NCI-H2171 (cell line): ENCODE measurements around the gene CYP2U1.
"Not testable (repeated sequence)": the region's sequence is repeated elsewhere in the genome, so short reads cannot be mapped to it uniquely, and the experiment has no call there.

Experiments used
- DNase-seq: peaks from one replicate; lab custom pipeline; 2025; lab: John Stamatoyannopoulos, UW

CYP2U1 gene

GRCh38 chr4:107930821-107931774 is at the start of gene CYP2U1:
Gene CYP2U1 (plus strand): TSS chr4:107931549. CDS start chr4:107931644, 95 bp downstream.
- peak; percentile 52 for DNase-seq

GRCh38 chr4:107885865-107886264 is 45.5 kb upstream of the CYP2U1 start:
- DNase-seq = no peak

GRCh38 chr4:107888237-107888636 is 43.1 kb upstream of the CYP2U1 start:
- DNase-seq = no peak

GRCh38 chr4:107890779-107891178 is 40.6 kb upstream of the CYP2U1 start:
- DNase-seq = no peak

GRCh38 chr4:107891299-107891698 is 40.0 kb upstream of the CYP2U1 start:
- no peak for DNase-seq

GRCh38 chr4:107893171-107894137 is 37.9 kb upstream of the CYP2U1 start:
- DNase-seq = no peak

GRCh38 chr4:107894138-107894603 is 37.2 kb upstream of the CYP2U1 start:
- DNase-seq = no peak

- no peak for DNase-seq
Measured at GRCh38 chr4:107896158-107896645, 35.1 kb upstream of the CYP2U1 start.

- DNase-seq = no peak
Measured at GRCh38 chr4:107896646-107897045, 34.7 kb upstream of the CYP2U1 start.

GRCh38 chr4:107897823-107898222 is 33.5 kb upstream of the CYP2U1 start:
- no peak for DNase-seq

- DNase-seq = no peak
Measured at GRCh38 chr4:107900067-107900466, 31.3 kb upstream of the CYP2U1 start.

GRCh38 chr4:107900508-107900907 is 30.8 kb upstream of the CYP2U1 start:
- no peak for DNase-seq

GRCh38 chr4:107901213-107901934 is 30.0 kb upstream of the CYP2U1 start:
- no peak for DNase-seq

- DNase-seq = no peak
Measured at GRCh38 chr4:107902715-107903114, 28.6 kb upstream of the CYP2U1 start.

- not testable (repeated sequence) for DNase-seq
Measured at GRCh38 chr4:107905082-107905481, 26.3 kb upstream of the CYP2U1 start.

- DNase-seq = no peak
Measured at GRCh38 chr4:107906458-107907100, 24.8 kb upstream of the CYP2U1 start.

- no peak for DNase-seq
Measured at GRCh38 chr4:107908377-107908776, 23.0 kb upstream of the CYP2U1 start.

GRCh38 chr4:107913283-107913899 is 18.0 kb upstream of the CYP2U1 start:
- DNase-seq = no peak

- no peak for DNase-seq
Measured at GRCh38 chr4:107915220-107915619, 16.1 kb upstream of the CYP2U1 start.

GRCh38 chr4:107916623-107917022 is 14.7 kb upstream of the CYP2U1 start:
- DNase-seq = no peak

- DNase-seq = no peak
Measured at GRCh38 chr4:107917500-107917899, 13.8 kb upstream of the CYP2U1 start.
